Measurements from ENCODE around the gene SP6.

SP6 gene

DNA sequence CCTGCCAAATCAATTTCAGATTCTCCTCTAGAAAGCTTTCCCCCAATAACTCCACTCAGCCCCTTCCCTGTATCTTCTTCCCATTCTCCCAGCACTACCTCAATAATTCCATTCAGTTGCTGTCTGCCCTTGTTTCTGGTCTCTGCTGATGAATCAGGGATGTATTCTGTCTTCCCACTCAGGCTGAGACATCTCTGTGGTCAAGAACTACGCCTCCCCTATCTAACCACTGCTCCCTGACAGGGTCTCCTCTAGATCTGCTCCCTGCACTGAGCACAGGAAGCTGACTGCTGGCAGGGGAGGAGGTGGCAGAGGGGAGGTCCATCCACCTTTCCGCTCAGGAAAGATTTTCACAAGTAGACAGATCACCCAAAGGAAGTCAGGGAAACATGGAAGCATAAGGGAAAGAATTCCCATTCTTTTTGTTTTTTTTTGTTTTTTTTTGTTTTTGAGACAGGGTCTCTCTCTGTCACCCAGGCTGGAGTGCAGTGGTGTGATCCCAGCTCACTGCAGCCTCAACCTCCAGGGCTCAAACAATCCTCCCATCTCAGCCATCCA is 28.1 kb upstream of the SP6 start:
- no peak for DNase-seq

DNA sequence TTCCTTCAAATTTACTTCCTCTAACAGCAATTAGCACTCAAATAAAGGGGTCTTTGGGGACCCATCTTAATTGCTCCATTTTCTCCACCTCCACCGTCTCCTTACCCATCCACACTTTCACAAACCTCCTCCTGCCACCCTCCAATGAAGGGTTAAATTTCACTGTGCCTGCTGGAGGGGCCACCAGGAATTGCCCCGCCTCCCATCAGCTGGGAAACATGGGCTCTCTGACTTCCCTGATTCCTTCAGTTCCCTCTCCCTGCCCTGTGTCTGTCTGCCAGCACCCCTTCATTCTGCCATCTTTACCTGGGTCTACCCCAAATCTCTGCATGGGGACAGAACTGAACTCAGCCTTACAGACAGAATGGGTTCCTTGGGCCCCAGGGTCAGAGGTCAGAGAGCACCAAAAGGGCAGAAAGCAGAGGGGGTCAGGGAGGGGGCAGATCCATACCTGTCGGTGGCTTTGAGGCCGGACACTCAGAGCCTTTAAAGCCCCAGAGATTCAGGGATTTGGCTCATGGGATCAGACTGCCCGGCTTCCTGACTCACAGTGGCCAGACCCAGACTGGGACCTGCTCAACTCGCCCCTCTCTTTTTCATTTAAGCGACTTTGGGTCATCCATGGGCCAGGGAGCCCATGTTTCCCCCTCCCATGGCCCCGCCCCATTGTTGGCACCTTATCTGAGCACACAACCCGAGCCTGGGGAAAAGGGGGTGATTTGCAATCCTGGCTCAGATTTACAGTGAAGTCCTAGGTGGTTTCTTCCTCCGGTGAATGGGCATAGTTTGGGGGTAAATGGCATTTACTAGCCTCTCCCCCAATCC is 27.5 kb upstream of the SP6 start:
- DNase-seq: no peak

DNA sequence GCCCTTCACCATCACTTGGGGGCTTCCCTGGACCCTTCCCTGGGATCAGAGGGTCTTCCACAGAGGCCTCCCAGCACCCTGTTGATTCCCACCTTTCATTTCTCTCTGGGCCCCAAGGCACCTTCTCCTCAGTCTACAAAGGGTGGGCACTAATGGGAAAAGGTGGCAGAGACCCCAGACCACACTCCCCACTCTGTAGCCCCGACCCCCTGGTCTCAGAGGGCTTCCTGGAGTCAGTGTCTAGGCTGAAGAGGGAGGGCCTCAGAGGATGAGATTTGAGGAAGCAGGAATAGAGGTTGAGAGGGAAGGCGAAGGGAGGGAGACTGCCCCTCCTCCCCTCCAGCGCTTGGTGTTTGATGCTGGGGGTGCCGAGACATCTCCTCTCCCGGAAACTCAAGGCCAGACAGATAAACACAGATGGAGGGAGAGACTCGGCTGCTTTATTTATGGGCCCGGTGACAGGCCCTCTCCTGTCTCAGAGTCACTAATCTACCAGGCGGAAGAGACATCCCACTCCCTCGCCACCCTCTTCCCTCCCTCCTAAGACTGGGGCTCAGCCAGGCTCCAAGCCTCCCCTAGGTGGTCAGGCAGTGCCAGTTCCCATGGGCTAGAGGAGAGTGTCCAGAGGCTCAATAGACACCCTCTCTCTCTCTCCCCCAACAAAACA is 26.5 kb upstream of the SP6 start:
- no peak for DNase-seq

DNA sequence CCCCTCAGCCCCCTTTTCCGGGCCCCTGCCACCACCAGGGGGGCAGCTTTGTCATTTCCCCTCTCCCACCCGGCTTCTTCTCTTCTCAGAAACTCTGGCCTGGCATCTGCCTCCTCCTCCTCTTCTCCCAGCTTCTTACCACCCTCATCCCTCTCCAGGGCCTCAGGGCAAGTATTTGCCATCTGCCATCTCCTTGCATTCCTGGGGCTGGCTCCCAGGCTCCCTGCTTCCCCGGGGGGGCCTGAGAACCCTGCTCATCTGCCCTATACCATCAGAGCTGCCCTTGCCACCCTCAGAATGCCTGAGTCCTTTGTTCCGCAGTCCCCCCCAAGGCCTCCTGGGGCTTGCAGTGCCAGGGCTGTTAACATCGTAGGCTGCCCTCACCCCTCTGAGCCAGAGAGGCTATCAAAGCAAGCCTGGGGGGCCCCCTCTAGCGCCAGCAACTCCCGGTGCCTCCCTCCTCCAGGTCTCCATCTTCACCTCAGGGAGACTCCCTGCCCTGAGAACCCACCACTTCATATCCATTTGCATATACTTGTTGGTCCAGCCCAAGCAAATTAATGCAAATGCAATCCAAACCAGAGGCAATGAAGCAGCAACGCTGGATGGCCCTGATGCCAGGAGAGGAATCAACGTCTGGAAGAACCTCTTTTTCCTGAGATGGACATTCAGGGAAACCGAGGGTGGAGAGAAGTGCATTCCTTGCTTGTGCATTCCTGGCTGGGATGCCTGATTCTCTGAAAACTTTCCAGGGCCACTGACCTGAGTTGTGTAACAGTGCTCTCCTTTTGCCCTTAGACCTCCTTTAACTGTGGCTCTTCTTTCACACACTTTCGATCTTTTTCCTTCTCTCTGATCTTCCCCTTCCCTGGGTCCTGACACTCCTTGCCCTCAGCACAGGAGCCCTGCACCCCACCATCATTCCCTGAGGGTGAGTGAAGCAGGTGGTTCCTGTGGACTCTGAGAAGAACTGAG is 24.3 kb upstream of the SP6 start:
- DNase-seq: no peak

- no peak for DNase-seq
Observed at GRCh38 chr17:47873200-47874090, 22.5 kb upstream of the SP6 start.

DNA sequence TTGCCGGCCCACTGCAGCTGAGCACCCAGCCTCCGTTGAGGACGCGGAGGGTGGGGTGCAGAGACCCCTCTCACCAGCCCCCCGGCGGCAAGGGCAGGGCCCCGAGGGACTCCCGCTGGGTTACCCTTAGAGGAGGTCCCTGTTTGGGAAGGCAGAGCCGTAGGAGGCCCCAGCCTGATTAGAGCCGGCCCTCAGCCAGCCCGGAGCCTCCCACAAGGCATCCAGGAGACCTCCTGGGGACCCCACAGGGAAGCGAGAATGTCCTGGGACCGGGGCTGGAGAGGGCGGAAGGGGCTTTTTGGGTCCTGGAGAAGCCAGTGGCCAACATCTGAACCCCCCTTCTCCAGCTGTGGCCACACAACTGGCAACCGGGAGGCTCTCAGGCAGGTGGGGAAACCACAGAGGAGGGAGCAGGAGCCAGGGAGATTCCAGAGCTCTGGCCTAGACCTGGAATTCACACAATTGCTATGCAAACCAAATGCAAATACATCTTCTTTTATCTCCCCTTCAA is 21.7 kb upstream of the SP6 start:
- DNase-seq: no peak

DNA sequence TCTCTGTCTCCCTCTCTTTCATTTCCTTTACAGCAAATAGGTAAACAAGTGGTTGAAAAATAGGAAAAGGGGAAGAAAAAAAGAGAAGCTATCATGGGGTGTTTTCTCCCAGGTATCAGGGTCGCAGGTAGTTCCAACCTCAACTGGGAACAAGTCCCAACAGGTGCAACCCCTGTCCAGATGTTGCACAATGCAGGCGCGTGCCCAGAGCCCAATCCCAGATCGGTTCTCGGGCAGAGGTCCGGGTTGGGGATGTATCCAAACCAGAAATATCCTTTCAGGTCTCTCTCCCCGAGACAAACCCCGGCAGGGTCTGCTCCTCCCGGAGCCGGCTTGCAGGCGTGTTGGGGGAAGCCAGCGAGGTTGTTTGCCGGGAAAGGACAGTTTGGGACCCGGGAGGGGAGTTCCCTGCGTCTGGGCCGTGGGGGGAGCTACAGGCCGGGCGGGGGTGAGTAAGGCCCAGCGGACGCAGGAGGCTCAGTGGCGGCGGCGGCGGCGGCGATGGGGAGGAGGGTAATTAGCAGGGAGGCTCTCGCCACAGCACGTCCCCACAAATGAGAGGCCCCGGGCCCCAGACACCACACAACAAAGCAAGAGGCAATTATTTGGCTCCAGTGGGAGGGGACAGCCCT is 21.2 kb upstream of the SP6 start:
- DNase-seq: no peak

DNA sequence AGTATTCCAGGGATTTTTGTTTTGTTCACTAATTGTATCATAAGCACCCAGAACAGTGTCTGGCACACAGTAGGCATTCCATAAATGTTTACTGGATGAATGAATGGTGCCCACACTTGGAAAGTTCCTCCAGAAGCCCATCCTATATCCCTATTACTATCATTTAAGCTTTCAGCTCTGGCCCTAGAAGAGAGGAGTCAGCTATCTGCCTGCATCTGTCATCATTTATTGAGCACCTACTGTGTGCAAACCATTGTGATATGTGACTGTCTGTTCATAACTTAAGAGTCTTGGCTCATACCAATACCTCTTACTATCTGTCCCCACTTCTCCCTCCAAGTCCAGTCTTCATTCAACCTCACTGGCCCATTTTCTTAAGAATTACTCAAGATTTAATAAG is 20.1 kb upstream of the SP6 start:
- no peak for DNase-seq

- no peak for DNase-seq
Observed at GRCh38 chr17:47870056-47870455, 19.1 kb upstream of the SP6 start.

DNA sequence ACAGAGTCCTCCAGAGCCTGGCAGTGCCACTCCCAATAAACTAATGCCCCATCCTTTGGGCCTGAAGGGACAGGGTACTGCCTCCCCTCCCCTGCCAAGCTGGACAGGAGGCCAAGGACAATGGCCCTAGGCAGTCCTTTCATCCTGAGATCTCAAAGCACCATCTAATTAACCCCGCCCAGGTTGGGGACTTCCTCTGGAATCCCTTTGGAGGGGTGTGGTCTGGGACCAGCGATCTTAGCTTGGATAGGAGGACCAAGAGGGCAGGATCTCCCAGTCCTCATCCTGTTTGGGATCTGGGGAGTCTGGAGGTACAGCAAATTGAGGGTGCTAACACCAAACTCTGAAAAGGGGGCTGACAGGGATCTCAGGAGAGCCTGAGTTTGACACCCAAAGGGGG is 18.2 kb upstream of the SP6 start:
- no peak for DNase-seq

DNA sequence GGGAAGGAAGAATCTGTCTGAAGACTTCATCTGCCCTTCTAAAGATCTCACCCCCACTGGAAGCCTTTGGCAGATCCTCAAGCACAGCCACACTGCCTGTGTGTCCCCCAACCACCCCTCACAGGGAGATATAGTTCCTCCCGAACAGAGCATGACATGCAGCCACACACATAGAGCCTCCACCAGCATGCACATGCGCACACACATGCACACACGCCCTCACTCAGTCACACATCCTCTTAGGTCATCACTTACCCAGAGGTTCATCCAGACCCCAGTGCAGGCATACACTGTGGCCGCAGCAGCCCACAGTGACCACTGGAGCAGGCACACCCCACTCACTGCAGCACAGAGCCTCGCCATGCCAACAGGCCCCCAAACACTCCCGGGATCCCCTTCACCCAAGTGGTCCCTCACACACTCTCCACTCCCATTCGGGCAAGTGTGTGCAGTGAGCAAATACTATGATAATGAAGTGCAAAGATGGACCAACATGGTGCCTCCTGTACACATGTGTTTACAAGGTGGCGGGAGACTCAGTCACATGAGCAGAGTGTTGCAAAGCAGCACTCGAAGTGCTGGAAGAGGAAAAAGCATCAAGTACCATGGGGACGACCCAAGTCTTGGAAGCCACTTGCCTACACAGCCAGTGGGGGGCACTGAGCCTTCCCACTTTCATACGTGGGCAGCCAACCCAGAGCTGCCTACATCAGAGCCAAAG is 17.0 kb upstream of the SP6 start:
- DNase-seq: no peak

DNA sequence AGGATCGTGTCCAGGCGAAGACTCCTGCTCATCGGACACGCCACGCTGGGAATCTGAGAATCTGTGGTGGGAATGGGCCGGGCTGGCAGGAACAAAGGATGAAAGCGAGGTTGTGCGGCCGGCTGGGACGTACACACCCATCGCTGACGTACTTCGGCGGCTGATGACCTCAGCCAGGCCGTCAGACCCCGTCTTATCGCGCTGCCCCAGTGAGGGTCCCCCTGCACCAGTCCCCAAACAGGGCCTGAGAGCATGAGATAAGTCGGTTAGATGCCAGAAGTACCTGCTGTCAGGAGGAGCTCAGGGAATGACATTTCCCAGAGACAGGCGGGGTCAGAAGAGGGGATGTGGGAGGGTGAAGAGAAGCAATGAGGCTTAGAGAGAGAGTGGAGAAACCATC is 16.0 kb upstream of the SP6 start:
- no peak for DNase-seq

GRCh38 chr17:47864791-47865216 is 13.8 kb upstream of the SP6 start:
- no peak for DNase-seq

GRCh38 chr17:47862621-47863440 is 11.9 kb upstream of the SP6 start:
- DNase-seq: no peak

DNA sequence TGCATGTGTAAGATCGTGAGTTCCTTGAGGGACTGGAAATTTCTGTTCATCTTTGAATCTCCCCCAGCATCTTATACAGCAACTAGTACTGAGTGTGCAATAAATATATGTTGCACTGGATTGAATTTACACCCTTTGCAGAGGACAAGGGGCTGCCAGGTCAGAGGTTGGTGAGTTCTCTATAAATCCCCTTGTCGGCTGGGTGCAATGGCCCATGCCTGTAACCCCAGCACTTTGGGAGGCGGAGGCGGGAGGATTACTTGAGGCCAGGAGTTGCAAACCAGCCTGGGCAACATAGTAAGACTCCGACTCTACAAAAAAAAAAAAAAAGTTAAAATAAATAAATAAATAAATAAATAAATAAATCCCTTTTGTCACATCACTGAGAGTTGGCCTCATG is 9.4 kb upstream of the SP6 start:
- DNase-seq: no peak

DNA sequence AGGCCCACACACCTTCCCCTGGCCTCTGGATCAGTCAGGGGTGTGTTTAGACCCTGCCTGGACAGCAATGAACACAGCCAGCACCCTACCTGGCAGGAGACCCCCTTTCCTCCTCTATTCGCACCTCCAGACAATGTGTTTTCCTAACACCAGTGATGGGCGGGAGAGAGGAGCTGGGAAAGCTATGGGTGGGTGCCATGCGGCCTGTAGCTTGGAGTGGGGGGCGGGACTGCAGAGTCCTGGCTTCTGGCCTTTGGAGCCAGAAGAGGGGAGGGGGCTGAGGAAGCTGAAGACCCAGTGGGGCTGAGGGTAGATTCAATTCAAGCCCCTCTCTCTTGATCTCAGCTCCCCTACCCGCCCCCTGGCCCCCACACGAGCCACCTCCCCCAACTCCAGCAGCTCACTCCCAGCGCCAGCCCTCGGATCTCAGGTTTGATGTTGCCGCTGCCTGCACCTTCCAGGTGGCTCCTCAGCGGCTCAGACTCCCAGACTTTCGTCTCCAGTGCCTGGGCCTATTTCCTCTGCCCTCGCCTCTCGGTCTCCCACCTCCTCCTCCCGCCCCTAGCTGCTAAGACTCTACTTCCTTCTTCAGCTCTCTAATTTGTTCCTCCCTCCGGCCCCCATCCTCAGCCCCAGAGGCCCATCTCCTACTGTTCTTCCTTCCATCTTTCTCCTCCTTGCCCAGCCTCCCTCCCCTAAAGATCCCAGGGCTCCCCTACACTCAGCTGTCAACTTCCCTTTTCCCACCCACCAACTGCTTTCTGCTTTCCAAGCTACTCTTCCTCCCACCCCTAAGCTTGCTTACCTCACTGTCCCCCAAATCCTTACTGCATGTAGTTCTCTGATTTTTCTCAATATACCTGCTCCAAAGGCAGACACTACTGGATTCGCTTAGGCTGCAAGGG is 6.8 kb upstream of the SP6 start:
- DNase-seq: no peak

DNA sequence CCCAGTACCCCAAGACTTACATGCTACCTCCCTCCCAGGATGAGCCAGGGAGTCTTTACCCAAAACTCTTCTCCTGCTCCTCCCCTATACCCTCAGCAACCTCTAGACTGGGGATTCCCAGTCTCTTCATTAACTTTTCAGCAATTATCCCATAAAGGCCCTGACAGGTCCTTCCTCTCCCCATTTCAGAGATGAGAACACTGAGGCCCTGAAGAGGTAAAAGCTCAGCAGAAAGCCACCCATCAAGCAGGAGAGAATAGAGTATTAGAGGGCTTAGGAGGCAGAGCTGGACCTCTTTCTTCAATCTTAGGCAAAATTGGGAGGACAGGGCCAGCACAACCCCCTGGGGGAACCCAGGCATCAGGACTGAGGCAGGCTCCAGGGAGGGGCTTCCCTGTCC is 5.9 kb upstream of the SP6 start:
- no peak for DNase-seq

DNA sequence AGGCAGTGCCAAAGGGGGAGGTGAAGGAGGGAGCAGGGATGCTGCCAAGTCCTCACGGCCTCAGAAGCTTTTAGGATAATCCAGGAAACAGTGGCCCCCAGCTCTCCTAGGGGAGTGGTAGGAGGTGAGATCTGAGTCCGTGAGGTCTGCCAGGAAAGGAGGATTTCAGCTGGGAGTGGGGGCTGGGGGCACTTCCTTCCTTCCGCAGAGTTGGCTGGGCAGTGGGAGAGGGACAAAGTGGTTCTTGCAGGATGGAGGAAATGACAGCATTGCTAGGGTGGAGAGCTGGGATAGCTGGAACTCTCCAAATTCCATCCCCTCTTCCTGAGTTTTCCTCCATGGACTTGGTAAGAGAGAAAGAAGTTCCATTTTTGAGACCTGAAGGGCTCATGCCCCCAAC is 4.8 kb upstream of the SP6 start:
- DNase-seq: no peak

DNA sequence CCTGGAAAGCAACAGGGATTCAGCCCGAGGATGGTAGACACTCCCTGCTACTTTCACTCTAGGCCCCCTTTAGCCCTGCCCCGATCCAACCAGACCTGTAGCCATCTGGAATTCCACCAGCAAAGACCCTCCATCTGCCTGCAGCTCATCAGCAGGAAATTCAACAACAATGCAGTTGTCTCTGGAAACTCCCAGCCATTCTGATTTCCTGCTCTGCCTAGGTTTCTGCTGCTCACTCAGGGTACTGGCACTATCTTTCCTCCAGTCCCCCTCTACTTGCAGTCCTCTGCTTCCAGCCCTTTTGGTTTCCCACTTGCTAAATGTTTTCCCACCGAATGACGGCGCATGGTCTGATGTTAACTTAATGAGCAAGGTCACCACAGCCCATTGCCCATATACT is 2.7 kb upstream of the SP6 start:
- DNase-seq: no peak

All from activated effector memory CD4-positive, alpha-beta T cell treated with anti-CD3 and anti-CD28 coated beads, Interleukin-2, amount 50 U/mL, for 16 hours (primary cell).